Hematopoietic multipotent progenitor cell treated with erythropoietin and hydrocortisone succinate and interleukin-3 and kit ligand, for 17 days (in vitro differentiated cells): Measurements from ENCODE around the gene PDGFA.

ENCODE experiments used
- DNase-seq: peaks from one replicate; pipeline ENCODE4 v3.0.0-alpha.2; 2015; ENCODE audit warnings: low spot score

Gene PDGFA

DNA sequence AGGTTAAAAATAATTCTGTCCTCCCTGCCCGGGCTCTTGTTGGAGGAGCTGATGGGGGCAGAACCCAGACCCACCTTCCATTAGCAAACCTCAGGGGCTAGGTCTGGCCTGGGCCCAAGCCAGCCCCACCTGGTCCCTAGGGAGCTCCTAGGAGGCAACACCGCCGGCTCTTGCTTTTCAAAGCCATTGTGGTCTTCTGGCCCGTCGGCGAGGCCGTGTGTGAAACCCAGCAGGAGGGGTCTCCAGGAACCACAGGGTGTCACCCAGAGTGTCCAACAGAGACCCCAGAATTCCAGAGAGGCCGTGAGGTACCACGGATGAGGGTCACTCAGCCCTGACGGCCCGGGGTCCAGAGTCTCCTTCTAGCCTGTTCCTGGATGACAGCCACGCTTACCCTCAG is 16.6 kb upstream of the PDGFA start:
- no peak for DNase-seq

DNA sequence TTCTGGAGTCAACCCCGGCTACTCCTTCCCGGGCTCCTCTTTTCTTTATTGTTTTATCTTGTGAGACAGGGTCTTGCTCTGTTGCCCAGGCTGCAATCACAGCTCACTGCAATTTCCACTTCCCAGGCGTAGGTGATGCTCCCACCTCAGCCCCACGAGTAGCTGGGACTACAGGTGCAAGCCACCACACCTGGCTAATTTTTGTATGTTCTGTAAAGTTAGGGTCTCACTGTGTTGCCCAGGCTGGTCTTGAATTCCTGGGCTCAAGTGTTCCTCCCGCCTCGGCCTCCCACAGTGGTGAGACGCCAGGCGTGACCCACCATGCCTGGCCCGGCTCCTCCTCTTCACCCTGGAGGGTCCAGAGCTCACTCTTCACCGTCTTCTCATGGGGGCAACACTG is 15.3 kb upstream of the PDGFA start:
- DNase-seq: no peak

DNA sequence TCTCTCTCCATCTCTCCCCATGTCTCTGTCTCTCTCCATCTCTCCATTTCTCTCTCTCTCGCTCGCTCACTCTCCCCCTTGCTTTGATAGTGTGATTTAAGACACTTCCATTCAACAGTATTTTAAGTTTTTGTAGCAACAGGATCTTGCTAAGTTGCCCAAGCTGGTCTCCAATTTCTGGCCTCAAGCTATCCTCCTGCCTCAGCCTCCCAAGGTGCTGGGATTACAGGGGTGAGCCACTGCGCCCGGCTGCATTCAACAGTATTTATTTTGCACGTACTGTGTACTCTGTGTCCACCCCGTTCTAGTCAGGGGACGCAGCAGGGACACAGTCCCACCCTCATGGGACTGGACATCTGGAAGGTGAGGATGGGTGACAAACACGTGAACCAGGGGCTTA is 14.4 kb upstream of the PDGFA start:
- no peak for DNase-seq

DNA sequence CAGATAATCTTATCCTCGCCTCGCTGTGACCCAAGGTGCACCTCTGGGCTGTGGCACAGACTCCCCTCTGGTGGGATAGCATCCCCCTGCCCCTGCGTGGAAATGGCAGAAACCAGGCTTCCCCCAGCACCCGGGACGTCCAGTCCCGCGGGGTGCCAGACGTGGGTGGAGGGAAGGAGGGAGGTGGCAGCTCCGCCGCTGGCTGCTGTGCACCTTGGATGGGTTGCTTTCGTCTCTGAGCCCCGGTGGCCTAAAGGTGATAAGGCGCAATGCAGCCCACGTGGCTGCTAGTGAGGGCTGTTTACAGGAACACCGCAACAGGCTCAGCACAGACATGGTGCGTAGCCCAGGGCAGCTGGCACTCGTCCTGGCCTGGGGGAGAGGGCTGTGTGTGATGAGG is 13.6 kb upstream of the PDGFA start:
- DNase-seq: no peak

DNA sequence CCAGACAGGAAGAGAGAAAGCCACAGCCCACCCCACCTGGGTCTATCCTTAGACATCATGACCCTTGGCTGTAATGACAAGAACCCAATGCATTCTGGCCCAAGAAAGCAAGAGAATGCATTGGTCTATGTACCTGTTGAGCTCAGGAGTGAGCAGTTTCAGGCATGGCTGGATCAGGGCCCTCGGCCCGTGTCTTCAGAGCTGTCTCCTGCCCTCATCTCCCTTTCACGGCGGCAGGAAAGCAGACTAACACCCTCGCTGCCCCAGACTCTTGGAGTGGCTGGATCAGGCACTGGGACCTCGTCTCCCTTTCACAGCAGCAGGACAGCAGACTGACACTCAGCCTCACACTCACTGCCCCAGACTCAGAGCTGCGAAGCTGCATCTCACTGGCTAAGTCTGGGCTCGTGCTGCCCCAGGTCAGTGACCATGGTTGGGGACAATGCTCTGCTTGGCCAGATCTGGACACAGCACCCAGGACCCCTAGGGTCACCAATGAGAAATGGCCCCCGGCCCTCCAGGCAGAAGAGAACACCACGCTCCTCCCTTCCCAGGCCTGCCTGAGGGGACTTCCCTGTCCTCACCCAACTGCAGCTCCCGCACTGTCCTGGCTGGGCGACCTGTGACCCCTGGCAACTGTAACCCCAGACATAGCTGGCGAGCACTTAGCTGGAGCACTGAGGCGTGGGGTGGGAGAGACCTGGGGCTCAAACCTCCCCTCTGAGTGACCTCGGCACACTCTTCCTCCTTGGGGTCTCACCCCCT is 12.9 kb upstream of the PDGFA start:
- DNase-seq: no peak

DNA sequence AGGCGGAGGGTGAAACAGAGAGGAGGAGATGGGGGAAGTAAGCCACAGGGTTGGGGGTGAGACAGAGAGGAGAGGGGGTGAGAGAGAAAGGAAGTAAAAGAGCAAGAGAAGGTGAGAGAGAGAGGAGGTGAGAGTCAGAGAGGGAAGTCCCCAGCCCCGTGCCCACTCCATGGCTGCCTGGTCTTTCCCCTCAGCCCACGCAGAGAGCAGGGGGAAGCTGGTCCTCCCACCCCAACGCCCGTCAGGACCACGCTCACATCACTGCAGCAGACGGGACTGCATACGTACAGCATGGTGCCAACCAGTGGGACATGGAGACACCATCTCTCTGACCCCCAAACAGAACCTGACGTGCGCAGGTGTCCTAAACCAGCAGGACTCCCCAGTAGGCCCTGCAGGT is 12.1 kb upstream of the PDGFA start:
- DNase-seq: no peak

DNA sequence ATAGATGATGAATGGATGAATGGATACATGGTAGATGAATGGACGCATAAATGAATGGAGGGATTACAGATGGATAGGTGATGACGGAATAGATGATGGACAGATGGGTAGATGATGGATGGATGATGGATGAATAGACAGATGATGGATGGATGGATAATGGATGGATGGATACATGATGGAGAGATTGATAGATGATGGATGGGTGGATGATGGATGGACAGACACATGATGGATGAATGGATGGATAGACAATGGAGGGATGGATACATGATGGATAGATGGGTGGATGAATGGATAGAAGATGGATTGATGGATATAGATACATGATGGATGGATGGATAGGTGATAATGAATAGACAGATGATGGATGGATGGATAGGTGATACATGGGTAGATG is 8.8 kb upstream of the PDGFA start:
- no peak for DNase-seq

DNA sequence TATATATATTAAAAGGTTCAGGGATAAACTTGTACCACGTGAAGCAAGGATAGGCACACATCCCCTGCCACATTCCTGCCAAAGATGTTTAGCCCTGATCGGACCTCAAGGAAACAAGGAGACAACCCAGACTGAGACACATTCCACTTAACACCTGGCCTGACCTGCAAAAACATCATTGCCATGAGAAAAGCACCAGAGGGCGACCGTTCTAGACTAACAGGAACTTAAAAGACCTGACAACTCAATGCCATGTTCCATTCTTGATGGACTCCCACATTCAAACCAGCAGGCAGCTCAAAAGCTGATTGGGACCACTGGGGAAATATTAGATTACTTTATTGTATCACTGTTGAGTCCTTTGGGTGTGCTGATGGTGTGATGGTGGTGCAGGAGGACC is 8.1 kb upstream of the PDGFA start:
- no peak for DNase-seq

DNA sequence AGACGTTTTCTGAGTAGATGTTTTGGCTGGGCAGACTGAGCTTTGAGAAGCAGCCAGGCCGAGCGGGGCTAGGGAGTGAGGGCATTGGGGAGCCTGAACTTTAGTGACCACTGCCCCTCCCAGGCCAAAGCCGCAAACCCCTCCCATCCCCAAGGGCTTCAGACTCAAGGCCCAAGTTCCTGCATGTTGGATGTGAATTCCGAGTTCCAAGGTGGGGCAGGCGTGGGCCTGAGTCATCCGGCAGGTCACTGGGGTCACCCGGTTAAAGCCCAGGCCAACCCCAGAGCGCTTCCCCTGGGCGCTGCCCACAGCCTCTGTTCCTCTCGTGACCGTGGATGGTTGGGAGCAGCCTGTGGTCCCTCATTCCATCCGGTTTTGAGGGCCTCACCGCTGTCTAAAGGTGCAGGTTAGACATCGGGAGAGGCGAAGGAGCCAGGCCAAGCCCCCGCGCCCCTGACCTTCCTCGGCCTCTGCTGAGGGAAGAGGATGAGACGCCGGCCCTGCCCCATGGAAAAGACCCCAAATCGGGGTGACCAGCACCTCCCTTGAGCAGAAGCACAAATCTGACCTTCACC is 6.9 kb upstream of the PDGFA start:
- no peak for DNase-seq

DNA sequence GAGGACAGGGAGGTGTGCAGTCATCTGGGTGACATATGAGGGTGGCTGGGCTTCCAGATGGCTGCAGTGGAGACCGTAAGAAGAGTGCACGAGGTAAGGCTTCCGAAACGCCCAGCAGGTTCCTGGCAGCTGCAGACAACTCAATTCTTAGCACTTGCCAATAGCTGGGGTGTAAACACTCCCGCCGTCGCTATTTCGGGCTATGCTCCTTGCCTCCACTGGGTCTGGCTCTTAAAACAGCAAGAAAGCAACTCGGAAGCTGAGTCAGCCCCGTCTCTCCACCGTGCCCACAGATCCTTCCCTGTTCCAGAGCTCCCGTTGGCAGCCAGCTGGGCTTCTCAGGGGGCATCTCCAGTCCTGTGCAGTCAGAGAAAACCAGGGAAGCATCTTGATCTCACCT is 6.1 kb upstream of the PDGFA start:
- DNase-seq: no peak

DNA sequence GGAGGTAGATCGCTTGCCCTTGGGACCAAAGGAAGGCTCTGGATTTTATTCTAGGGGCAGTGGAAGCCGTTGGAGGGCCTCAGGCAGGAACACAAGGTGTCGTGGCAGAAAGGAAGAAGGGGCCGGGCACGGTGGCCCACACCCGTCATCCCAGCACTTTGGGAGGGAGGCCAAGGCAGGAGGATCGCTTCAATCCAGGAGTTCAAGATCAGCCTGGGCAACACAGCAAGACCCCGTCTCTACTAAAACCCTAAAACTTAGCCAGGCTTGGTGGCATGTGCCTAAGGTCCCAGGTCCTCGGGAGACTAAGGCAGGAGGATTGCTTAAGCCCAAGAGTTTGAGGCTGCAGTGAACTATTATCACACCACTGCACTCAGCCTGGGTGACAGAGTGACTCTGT is 5.2 kb upstream of the PDGFA start:
- DNase-seq: no peak

DNA sequence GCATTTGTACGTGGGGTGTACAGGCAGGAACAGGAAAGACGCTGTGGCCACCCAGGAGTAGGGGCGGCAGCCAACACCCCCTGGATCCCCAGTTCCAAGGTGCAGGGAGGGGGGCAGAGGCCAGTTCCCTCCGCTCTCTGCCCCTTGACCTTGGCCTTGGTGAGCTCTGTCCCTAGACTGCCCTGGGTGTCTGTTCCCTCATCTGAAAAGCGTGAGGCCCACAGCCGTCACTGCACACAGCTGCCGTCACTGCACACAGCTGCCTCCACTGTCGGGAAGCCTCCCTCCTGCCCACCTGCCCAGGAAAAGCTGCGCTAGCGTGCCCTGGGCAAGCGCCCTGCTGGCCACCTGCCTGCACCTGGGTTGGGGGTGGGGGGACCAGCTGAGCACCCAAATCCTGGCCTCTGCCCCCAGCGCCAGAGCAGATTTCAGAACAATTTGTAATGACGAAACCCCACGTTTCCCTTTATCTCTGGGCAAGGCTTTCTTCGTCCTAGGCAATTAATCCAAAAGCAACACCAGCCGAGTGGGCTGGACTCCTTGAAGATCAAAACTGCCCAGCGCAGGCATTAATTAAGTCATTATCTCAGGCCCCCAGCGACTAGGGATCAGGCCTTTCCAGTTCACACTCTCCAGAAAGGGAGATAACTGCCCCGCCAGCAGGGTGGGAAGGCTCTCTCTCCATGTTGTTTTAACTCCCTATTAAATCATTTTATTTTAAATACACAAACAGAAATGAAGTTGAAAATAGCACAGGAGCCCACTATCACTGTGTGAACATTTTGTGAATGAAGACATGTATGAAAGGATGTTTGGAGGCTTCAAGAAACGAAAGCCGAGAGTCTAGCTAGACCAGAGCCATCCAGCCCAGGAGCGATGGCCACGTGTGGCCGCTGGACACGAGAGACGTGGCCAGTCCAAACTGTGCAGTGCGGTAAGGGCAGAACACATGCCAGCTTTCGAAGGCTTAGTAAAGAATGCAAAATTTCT is 4.0 kb upstream of the PDGFA start:
- no peak for DNase-seq

DNA sequence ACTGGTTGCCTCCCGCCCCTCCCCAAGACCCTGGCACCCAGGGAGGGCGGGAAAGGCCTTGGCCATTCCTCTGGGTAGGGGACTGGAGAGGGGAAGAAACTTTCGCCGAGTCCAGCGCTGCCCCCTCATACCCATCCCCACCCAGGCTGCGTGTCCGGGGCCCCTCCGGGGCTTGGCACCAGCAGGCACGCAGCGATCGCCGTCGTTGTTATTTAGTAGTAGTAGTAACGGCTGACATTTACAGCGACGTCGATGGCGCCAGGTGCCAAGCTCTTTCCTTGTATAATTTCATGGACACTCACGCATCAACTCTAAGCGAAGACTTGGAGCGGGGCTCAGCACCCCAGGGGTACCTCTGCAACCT is 3.3 kb upstream of the PDGFA start:
- DNase-seq: no peak

DNA sequence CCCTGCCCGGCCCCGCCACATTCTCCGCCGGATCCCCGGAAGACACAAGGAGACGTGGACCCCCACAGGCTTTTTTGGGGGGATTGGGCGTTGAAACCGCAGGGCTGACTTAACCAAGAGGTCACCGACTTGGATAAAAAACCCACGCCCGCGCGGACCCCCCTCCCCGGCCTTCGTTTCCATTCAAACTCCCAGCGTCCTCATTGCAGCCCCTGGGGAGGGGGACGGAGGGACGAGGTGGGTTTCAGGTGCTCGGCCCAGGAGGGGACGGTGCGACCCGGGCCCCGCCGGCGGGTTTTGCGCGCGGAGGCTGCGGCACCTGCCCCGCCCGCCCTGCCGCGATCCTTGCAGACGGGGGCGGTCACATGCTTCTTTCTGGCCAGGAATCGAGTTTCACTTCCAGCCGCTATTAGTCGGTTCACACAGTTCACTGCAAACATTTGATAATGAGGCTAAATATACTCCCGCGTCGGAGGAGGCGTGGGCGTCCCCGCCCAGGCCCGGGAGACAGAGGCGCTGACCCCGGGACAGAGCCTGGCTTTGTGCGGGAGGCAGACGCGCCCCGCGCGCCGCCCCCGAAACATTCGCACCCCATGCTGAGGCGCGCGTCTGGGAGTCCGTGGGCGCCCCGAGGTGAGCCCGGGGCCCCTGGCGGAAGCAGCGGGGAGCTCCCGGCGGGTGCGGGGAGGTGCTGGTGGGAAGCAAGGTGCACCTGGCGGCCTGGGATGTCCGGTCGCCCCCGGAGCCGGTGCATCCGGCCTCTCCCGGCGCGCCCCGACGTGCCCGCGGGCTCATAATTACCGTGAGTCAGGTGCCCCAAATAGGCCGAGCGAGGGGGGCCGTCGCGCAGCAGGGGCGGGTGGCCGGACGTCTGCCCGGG is 2.7 kb upstream of the PDGFA start:
- no peak for DNase-seq

DNA sequence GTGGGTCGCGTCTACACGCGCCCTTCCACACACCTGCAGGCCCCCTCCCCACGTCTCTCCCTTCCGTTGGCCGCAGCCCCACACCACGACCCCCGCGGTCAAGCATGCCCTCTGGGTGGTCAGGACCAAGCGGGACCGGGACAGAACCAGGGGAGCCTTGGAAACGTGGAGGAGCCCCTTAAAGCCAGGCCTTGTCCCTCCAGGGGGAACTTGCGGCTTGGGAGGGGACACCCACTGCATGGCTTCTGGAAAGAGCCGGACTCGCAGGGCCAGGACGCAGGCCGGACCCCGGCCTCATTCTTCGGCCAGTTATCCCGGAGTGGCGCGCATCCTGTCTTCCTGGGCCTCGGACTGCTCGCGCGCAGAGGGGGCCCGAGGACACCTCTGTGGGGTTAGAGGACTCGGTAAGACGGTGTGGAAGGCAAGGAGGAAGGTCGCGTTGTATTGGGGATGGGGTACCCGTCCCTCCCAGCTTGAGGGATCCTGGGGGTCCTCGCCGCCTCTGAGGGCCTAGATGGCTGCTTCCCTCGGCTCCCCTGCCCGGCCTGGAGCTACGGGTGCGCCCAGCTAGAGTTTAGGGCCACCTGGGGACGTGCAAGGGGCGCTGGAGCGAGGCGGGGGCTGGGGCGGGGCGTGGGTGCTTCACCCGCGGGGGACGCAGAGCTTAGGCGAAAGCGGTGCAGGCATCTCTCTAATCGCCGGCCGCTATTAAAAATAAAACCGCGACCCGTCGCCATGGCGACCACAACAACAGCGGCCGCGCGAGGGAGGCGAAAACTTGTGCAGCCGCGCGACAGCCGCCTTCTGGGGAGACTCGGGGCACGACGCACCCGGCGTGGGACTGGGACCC is 1.8 kb upstream of the PDGFA start:
- DNase-seq: no peak

DNA sequence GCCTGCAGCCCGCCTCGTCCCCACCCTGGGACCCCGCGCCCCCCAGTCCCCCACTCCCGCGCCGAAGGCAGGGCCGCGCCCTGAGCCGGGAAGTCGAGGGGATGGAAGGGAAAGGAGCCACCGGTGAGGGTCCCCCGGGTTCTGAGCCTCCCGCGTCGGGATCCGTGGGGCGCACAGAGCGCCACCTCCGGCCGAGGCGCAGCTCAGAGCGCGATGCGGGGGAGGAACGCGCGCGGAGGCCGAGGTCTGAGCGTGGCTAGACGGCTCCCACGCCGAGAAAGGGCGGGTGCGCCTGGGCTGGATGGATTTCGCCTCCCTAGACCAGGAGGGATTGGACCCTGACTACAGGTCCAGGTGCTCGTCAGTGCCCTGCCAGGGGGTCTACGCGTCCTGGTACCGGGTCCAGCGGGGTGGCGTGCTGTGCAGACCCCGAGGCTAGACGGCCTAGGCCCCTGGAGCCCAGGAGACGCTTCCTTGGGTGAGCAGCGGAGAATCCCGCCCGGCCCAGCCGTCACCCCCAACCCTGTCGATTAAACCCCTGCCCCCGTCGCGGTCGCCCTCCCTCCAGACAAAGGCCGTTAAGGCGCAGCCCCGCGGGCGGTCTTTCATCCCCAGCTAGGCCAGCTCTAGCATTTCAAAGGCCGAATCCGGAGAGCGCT is 986 bp upstream of the PDGFA start:
- DNase-seq: no peak

DNA sequence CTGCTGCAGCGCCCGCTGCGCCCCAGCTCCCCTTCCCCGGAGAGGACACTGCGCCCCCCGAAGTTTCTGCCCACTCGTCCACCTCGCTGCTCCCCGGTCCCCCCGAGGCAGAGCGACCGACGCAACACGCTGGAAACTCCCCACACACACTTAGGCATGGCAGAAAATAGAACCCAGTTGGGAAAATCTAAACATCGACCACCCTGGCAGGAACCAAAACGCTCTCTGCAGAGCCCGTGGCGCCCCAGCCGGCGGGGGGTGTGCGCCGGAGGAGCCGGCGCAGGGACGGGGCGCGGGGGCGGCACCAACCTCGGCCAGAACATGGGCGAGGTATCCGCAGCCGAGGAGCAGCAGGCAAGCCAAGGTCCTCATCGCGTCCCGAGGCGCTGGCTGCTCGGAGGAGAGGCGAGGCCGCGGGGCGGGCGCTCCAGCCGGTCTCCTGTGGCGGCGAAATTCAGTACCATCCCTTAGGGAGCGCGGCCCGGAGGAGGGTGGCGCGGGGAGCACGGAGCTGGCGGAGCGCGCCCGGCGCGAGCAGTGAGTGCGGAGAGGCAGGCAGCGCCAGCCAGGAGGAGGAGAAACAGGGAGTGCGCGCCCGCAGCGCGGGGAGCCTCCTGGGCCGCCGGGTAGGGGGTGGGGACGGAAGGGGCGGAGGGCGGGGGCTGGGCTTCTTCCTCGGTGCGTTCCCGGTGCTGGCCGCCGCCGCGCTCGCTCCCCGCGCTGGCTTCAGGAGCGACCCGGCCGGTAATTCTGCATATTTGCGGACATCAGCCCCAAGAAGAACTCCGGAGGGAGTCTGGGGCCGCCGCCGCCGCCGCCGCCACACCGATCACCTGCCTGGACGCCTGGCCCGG is 789 bp downstream of the PDGFA start:
- DNase-seq: no peak

DNA sequence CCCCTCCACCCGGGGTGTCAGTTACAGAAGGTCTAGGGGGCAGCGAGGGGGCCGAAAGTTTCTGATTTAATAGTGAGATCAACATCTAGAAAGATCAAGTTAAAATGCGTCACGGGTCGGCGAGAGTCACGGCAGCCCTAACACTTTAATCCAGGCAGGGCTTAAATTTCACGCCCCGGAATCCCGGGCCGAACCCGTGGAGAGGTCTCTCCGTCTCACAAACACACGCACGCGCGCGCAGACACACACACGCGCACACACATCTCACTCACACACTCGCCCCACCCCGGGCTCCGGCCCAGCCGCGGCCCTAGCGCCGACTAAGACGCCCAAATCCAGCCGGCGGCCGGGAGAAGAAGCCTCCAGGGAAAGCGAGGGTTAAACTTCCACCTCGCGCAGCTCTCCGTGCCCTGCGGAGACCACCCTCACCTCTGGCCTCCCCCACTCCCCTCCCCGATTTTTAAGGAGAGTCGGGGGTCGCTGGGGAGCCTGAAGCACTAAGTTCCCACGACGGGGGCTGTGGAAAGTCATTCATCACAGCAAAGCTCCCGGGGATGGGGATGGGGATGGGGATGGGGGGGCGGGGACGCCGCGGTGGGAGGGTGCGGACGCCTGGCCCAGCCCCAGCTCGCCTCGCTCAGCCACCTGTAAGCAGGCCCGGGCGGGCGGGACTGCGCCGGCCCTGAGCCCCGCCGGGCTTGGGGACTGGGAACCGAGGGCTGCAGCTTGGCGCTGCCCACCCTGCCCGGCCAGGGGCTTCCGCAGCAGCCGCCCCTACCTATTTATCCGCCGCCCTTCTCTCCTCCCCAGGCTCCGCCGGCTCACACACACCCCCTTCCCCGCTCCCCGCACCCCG is 1.6 kb downstream of the PDGFA start:
- no peak for DNase-seq
